HG02588 (cell line): ENCODE data around the gene DICER1.

Experiments
- ATAC-seq: cut with Tn5 transposase; IDR thresholded peaks from one replicate; pipeline ENCODE4 v1.9.1; 2021; ENCODE audit warnings: mild to moderate bottlenecking, moderate library complexity; ENCODE audit not compliant: unreplicated experiment

The DICER1 gene

DNA sequence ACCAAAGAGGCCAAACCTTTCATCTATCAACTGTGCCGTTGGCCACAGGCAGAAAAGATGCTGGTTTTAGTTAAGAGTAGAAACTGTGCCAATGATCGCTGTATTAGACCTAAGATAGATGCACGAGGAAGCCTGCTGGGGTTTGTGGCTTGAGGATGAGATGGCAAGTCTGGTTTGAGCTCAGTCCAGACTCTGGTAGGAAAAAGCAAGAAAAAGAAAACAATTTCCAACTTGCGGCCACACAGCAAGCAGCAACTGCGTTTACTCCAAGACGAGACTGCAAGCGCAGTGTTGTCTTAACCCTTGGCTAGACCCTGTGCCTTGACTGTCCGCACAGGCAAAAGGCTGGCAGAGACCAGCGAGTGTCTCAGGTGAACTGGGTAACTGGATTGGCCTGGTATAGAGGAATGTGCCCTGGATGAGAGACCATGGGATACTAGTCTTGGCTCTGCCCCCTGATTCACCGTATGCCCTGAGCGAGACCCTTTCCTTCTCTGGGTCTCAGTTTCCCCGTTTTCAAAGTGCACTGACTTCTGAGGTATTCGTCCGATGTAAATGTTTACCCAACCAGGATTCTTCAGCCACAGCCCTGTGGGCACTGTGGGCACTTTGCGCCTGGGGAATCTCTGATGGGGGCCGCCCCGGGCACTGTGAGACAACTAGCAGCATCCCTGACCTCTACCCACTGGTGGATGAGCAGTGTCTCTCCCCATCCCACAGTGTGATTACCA lies 113.4 kb downstream of the DICER1 start:
- ATAC-seq, result no peak

DNA sequence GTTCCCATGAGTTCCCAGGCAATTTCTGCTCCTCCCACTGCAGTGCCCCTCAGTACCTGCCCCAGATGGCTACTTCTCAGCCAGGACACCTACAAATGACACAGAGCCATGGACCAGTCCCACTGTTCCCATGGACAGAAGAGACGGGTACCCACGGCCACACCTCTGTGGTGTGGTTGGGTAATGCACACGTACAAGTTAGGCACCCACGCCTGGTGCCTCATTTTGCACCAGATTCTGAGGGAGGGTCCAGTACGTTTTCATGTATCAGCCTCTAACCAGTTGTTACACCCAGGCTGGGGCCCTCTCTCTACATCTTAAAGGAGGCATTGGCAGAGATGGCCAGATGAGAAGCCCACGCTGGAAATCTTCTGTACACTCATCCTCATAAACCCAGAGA lies 114.0 kb downstream of the DICER1 start:
- ATAC-seq, result no peak

DNA sequence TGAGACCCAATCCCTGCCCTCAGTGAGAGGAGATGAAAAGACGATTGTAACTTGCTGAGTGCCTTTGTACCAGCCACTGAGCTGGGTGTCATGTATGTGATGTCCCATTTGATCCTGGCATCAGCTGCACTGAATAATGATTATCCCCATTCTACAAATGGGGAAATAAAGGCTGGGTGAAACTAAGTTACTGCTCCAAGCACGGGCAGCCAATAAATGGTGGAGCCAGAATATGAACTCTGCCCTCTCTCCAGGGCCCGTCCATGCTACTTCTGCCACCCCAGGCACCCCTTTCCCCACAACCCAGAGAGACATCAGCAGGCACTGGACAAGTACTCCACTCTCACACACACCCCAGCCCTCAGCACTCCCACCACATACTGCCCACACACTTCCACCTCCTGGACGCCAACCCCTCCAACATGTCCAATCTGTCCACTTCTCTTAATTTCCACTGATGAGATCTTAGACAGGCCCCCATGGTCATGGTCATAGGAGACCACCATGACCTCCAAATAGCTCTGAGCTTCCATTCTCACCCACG lies 115.8 kb downstream of the DICER1 start:
- no peak for ATAC-seq

DNA sequence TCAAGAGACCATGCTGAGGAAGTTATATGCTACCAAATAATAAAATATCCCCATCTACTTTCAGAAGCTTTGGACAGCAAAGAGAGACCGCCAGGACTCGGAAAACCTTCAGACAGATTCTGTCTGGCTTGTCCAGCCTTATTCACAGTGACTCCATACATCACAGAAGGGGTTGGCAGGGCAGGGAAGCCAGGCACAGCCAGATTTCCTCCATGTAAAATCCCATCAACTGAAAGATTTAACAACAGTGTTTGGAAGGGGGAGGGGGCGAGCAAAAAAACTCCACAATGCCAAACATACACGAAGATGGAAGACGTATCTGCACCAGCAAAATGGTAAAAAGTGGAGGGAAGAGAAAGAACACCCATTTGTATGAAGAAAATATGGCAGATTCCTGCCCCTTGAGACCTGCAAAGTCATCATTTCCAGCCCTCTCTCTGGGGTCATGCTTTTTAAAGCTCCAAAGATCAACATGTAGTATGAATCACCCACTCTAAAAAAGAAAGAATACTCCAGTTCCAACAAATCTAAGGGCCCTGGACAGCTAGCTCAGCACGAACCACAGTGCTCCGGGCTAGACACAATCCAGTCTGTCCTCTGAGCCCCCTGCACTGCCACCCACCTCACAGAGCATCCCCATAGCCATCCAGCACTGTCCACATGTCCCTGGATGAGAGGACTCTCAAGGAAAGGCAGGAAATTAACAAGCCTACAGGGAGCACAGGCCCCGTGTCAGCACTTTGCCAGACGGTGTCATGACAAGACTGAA lies 116.4 kb downstream of the DICER1 start:
- ATAC-seq, result no peak

DNA sequence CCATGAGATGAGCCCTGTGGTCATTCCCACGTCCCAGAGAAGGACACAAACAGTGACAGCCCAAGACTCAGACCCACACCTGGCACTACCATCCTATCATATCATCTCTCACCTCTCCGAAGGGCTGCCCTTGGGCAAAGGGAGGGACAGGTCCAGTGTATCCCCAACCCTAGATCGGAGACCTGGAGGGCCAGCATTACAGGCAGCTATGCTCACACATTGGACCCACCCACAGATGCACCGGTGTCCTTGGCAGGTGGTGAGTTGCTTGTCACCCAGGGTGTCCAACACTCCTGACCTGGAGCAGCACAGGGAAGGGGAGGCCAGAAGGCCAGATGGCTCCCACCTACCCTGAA lies 117.4 kb downstream of the DICER1 start:
- no peak for ATAC-seq

DNA sequence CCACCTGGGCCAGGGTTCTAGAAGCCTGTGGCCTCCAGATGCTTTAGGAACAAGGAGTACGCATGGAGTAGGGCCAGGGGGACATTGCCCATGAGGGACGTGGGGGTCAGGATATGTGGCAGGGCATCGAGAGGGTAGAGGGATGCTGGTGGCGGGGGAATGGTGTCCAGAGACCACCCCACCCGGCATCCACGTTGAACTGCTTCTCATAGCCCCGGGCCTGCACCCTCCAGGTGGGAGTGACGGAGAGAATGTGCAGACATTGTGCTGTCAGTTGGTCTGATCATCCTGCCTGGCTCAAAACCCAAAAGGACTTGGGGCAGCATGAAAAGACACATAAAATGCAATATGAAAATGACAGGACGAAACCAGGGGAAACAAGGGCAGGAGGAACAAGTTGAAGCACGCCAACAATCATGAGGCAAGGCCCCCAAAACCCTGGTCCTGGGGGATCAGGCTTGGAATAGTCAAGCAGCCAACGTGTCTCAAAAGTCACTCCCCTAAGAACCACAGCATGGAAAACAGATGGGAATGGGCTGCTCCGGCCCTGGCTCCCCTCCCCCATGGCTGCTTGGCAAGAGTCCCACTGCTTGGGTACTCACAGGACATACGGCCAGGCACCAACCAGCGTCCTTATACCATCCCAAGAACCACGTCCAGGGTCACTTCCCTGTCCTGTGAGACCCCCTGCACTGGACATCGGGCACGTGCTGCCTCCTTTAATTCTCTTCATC lies 117.9 kb downstream of the DICER1 start:
- no peak for ATAC-seq

DNA sequence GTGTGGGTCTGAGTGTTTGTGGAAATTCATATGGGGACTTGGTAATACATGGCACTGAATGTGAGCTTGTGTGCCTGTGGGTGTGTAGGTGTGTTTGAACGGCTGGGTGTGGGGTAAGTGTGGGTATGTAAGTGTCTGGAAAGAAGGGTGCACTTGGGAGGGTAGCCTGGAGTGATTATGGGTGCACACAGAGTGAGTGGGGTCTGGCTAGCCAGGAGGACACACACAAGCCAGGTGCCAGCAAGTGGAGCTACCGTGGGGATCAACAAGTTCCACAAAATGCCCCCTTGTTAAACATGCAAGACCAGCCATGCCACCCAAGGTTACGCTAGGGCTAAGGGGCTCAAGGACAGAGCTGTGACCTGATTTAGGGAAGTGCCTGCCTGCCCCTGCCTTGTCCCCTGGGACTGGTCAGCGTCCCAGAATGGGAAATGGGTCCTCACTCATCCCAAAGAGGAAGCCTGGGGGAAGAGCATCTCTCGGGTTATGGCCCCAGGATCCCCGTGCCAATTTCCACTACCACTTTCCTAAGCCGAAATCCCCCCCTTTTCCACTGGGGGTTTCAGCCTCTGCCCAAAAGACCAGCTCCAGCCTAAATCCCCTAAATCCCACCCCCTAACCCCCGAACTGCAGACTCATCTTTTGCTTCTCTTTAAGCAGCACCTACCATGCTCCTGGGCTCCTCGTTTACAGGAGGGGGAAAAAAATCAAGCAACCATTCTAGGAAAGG lies 118.6 kb downstream of the DICER1 start:
- no peak for ATAC-seq

DNA sequence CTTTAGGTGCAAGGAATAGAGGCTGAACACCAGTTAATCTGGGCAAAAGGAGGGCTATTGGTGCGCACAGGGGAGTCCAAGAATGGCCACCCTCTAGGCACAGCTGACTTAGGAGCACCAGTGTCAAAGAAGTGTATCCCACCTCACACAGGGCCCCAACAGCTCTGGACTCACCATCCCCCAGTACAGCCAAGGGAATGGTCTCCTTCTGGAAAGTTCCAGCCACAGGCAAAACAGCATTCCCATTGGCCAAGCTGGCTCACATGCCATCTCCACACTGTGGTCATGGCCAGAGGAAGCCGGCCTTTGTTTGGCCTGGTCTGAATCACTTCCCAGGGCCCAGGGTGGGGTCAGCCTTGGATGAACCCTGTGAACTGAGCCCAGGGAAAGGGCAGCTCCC lies 120.1 kb downstream of the DICER1 start:
- no peak for ATAC-seq
